B cell (primary cell): ENCODE measurements around the gene DKK2.

Experiments used
- CTCF ChIP-seq: fragments of 200-600 bp; IDR thresholded peaks from one replicate; pipeline ENCODE4 v1.8.0; 2022; ENCODE audit warnings: antibody characterized with exemption, mild to moderate bottlenecking
- EZH2 ChIP-seq: IDR thresholded peaks from 2 replicates; pipeline ENCODE4 v1.6.1; 2012; ENCODE audit warnings: borderline replicate concordance, low read depth, mild to moderate bottlenecking, moderate library complexity, low read length; ENCODE audit not compliant: insufficient read depth, poor library complexity, severe bottlenecking

- TF ChIP-seq CTCF (no peak), EZH2 (no peak)
These were observed 28.0 kb downstream of the DKK2 start for GRCh38 chr4:107008115-107008514.
